ENCODE results near the gene S100A7A. TPM values are rescaled to one million over a fixed set of nuclear protein-coding genes. Genes with fewer than 3 reads are reported as not detected.
"Not testable (repeated sequence)": the region's sequence is repeated elsewhere in the genome, so short reads cannot be mapped to it uniquely, and the experiment has no call there.

Gene S100A7A
- total and polyA plus RNA-seq, 4 donors = not detected

DNA sequence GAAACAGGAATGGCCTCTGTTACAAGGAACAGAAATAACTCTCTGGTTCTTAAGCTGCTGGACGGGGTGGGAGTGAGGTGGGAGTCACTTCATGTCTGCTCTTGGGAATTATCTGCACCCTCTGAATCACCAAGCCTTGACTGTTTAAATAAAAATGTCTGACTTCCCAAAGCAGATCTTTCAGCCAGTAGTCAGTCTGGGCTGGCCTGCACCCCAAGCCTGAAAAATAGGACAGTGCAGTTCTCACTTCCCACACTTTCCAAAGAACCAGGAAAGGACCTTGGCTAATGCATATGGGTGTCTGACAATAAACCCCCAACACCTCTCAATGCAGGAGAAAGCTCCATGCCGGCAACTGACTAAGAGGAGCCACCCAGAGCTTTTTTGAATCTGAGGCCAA, 43.3 kb downstream of the S100A7A start:
- peaks cover 0 to 4% (median 0%) of the 10 kb centered on the region in 3 donors for H3K27me3 ChIP-seq (ENCODE audit: control insufficient read depth in 3 of 3, insufficient read depth in 3 of 3, low read length in 2 of 3)
- H3K4me3 ChIP-seq = no peak overlapping the region
- WGBS, 2 donors = 77 to 79% methylated on average over 2 of the region's 2 CpGs
- no peak overlapping the region for H3K27ac ChIP-seq (ENCODE audit: low read depth in 1 of 2, low read length in 1 of 2)
- H3K9ac ChIP-seq (ENCODE audit: insufficient read depth in 1 of 2, low read length in 2 of 2) = no peak overlapping the region
- DNase-seq (no peak), ATAC-seq (ENCODE audit: insufficient read depth, low FRiP score) (no peak)
- TF ChIP-seq, protein P1, sequence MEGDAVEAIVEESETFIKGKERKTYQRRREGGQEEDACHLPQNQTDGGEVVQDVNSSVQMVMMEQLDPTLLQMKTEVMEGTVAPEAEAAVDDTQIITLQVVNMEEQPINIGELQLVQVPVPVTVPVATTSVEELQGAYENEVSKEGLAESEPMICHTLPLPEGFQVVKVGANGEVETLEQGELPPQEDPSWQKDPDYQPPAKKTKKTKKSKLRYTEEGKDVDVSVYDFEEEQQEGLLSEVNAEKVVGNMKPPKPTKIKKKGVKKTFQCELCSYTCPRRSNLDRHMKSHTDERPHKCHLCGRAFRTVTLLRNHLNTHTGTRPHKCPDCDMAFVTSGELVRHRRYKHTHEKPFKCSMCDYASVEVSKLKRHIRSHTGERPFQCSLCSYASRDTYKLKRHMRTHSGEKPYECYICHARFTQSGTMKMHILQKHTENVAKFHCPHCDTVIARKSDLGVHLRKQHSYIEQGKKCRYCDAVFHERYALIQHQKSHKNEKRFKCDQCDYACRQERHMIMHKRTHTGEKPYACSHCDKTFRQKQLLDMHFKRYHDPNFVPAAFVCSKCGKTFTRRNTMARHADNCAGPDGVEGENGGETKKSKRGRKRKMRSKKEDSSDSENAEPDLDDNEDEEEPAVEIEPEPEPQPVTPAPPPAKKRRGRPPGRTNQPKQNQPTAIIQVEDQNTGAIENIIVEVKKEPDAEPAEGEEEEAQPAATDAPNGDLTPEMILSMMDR (IDR thresholded peaks at IDR 0.05; ENCODE audit: control extremely low read depth, extremely low read depth) = no peak
- peaks cover 0 to 4% (median 0%) of the 10 kb centered on the region in 4 donors for H3K9me3 ChIP-seq (ENCODE audit: control insufficient read depth in 4 of 4, insufficient read depth in 3 of 4, low read length in 3 of 4)
- no peaks in the 10 kb centered on the region for H3K4me1 ChIP-seq (ENCODE audit: control insufficient read depth in 5 of 5, insufficient read depth in 5 of 5, low read length in 5 of 5)
- no peaks in the 10 kb centered on the region for H3K36me3 ChIP-seq (ENCODE audit: control insufficient read depth in 4 of 4, insufficient read depth in 4 of 4, low read length in 4 of 4)

DNA sequence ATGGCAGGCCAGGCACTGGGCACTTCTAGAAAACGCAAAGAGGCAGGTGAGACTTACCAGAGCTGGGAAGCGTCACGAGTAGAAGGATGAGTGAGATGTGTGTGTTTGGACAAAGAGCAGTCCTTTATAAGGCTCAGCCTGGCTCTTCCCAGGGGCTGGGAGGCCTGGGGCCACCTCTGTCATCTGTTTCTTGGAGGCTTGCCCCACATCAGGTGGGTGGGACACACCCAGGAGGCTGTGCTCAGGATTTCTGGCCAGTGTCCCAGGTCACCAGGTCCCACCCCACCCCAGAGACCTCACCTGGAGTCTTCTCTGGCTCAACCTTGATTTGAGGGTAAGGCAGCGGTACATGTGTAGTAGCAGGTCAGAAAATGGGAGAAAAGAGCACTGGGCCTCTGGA, 44.2 kb downstream of the S100A7A start, which contains the start of gene S100A7:
S100A7 (minus strand) TSS at position 101 of the 400 bp plus-strand sequence. CDS start 1,638 bp downstream, outside the sequence.
- peaks cover 0 to 4% (median 0%) of the 10 kb centered on the region in 3 donors for H3K27me3 ChIP-seq (ENCODE audit: control insufficient read depth in 3 of 3, insufficient read depth in 3 of 3, low read length in 2 of 3)
- no peak for ATAC-seq (ENCODE audit: insufficient read depth, low FRiP score)
- no peaks in the 10 kb centered on the region for H3K4me1 ChIP-seq (ENCODE audit: control insufficient read depth in 5 of 5, insufficient read depth in 5 of 5, low read length in 5 of 5)
- H3K27ac ChIP-seq (ENCODE audit: low read depth in 1 of 2, low read length in 1 of 2) = no peak within 1 kb of the TSS
- TF ChIP-seq, protein P1 (IDR thresholded peaks at IDR 0.05; ENCODE audit: control extremely low read depth, extremely low read depth) = no peak
- DNase-seq = no peak
- H3K9ac ChIP-seq (ENCODE audit: insufficient read depth in 1 of 2, low read length in 2 of 2) = no peak within 1 kb of the TSS
- H3K4me3 ChIP-seq = no peak within 1 kb of the TSS
- WGBS, 2 donors = 85 to 95% methylated on average over 4 of the region's 4 CpGs
- no peaks in the 10 kb centered on the region for H3K36me3 ChIP-seq (ENCODE audit: control insufficient read depth in 4 of 4, insufficient read depth in 4 of 4, low read length in 4 of 4)
- peaks cover 0 to 4% (median 0%) of the 10 kb centered on the region in 4 donors for H3K9me3 ChIP-seq (ENCODE audit: control insufficient read depth in 4 of 4, insufficient read depth in 3 of 4, low read length in 3 of 4)

DNA sequence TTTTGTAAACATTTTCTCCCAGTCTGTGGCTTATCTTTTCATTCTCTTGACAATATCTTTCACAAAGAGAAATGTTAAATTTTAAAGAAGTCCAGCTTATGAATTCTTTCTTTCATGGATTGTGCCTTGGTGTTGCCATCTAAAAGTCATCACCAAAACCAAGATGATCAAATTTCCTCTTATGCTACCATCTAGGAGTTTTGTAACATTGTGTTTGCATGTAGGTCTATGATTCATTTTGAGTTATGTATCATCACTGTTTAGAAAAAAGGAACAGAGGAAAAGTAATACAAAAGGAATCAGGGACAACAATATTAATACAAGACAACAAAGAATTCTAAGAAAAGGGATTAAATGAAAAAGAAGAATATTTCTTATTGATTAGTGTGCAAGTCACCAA, 46.4 kb downstream of the S100A7A start:
- not testable (repeated sequence) for H3K9ac ChIP-seq (ENCODE audit: insufficient read depth in 1 of 2, low read length in 2 of 2); H3K36me3 ChIP-seq (ENCODE audit: control insufficient read depth in 4 of 4, insufficient read depth in 4 of 4, low read length in 4 of 4); H3K4me3 ChIP-seq; H3K27ac ChIP-seq (ENCODE audit: low read depth in 1 of 2, low read length in 1 of 2); ATAC-seq (ENCODE audit: insufficient read depth, low FRiP score); H3K9me3 ChIP-seq (ENCODE audit: control insufficient read depth in 4 of 4, insufficient read depth in 3 of 4, low read length in 3 of 4); DNase-seq
- peaks cover 0 to 11% (median 2%) of the 10 kb centered on the region in 5 donors for H3K4me1 ChIP-seq (ENCODE audit: control insufficient read depth in 5 of 5, insufficient read depth in 5 of 5, low read length in 5 of 5)
- H3K27me3 ChIP-seq (ENCODE audit: control insufficient read depth in 3 of 3, insufficient read depth in 3 of 3, low read length in 2 of 3) = peaks cover 0 to 12% (median 0%) of the 10 kb centered on the region in 3 donors

DNA sequence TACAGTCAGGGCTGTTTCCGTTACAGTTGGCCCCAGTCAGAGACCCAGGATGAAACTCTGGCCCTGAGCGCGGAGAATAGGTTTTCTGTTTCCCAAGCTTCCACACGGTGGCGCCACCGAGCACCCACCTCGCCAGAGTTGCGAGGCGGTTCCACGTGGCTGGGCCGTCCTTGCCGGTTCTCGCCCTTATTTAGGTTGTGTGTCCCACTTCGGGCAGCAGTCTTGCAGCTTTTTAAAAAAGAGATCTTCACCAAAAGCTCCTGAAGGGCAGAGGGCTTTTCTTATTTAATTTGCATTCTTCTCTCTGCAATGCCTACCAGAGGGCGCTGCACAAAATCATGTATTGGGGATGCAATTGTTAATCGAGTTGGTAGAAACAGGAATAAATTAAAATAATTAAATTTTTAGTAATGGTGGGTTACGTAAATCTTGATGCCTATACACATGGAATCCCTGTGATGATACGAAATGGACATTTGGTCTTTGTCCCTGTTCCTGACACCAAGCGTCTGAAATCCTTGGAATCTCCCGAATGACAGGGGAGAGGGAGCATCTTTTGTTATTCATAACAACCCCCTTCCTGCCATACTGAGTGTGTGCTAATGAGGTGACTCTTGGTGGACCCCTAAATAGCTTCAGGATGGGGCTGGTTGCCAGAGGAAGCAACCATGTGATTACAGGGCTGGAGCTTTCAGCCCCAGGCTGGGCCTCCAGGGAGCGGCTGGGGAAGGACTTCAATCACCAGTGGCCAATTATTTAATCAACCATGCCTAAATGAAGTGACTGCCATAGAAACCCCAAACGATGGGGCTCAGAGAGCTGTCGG, 49.7 kb downstream of the S100A7A start:
- ATAC-seq (ENCODE audit: insufficient read depth, low FRiP score) (no peak), DNase-seq (peak; percentile 49 to 61 (median 49))
- H3K27me3 ChIP-seq (ENCODE audit: control insufficient read depth in 3 of 3, insufficient read depth in 3 of 3, low read length in 2 of 3) = peaks cover 0 to 12% (median 0%) of the 10 kb centered on the region in 3 donors
- TF ChIP-seq, protein P1 (IDR thresholded peaks at IDR 0.05; ENCODE audit: control extremely low read depth, extremely low read depth) = peak; percentile 63
- WGBS, 2 donors = 20 to 22% methylated on average over 23 of the region's 23 CpGs
- H3K4me3 ChIP-seq = no peak overlapping the region
- H3K9me3 ChIP-seq (ENCODE audit: control insufficient read depth in 4 of 4, insufficient read depth in 3 of 4, low read length in 3 of 4) = peaks cover 0 to 6% (median 0%) of the 10 kb centered on the region in 4 donors
- peaks cover 0 to 11% (median 2%) of the 10 kb centered on the region in 5 donors for H3K4me1 ChIP-seq (ENCODE audit: control insufficient read depth in 5 of 5, insufficient read depth in 5 of 5, low read length in 5 of 5)
- H3K27ac ChIP-seq (ENCODE audit: low read depth in 1 of 2, low read length in 1 of 2) = no peak overlapping the region
- no peaks in the 10 kb centered on the region for H3K36me3 ChIP-seq (ENCODE audit: control insufficient read depth in 4 of 4, insufficient read depth in 4 of 4, low read length in 4 of 4)
- H3K9ac ChIP-seq (ENCODE audit: insufficient read depth in 1 of 2, low read length in 2 of 2) = no peak overlapping the region

Data from lung (tissue), 12 donors.